Measurements from ENCODE around the gene PRKCB. TPM values are rescaled to one million over a fixed set of nuclear protein-coding genes. Genes with fewer than 3 reads are reported as not detected.

PRKCB gene
- total RNA-seq, 1 donor from 2014 or later: not detected

- no peak for DNase-seq (ENCODE audit: low read depth)
Measured at GRCh38 chr16:23934610-23935236, 98.9 kb downstream of the PRKCB start.

GRCh38 chr16:23940111-23940510, 104.3 kb downstream of the PRKCB start:
- no peak for DNase-seq (ENCODE audit: low read depth)

GRCh38 chr16:23941025-23941424, 105.2 kb downstream of the PRKCB start:
- no peak for DNase-seq (ENCODE audit: low read depth)

- no peak for DNase-seq (ENCODE audit: low read depth)
Measured at GRCh38 chr16:23941963-23942564, 106.3 kb downstream of the PRKCB start.

- DNase-seq (ENCODE audit: low read depth): no peak
Measured at GRCh38 chr16:23943604-23944003, 107.8 kb downstream of the PRKCB start.

- DNase-seq (ENCODE audit: low read depth): no peak
Measured at GRCh38 chr16:23944381-23944780, 108.6 kb downstream of the PRKCB start.

GRCh38 chr16:23945243-23945642, 109.5 kb downstream of the PRKCB start:
- DNase-seq (ENCODE audit: low read depth): no peak

- DNase-seq (ENCODE audit: low read depth): no peak
Measured at GRCh38 chr16:23947838-23948237, 112.1 kb downstream of the PRKCB start.

GRCh38 chr16:23948949-23949411, 113.2 kb downstream of the PRKCB start:
- no peak for DNase-seq (ENCODE audit: low read depth)

- DNase-seq (ENCODE audit: low read depth): no peak
Measured at GRCh38 chr16:23949630-23950290, 114.0 kb downstream of the PRKCB start.

- DNase-seq (ENCODE audit: low read depth): no peak
Measured at GRCh38 chr16:23950291-23950894, 114.6 kb downstream of the PRKCB start.

- DNase-seq (ENCODE audit: low read depth): no peak
Measured at GRCh38 chr16:23950898-23951297, 115.1 kb downstream of the PRKCB start.

GRCh38 chr16:23952128-23952970, 116.6 kb downstream of the PRKCB start:
- no peak for DNase-seq (ENCODE audit: low read depth)

GRCh38 chr16:23952971-23953300, 117.2 kb downstream of the PRKCB start:
- no peak for DNase-seq (ENCODE audit: low read depth)

GRCh38 chr16:23953476-23953875, 117.7 kb downstream of the PRKCB start:
- no peak for DNase-seq (ENCODE audit: low read depth)

- no peak for DNase-seq (ENCODE audit: low read depth)
Measured at GRCh38 chr16:23955088-23955487, 119.3 kb downstream of the PRKCB start.

- no peak for DNase-seq (ENCODE audit: low read depth)
Measured at GRCh38 chr16:23957287-23957686, 121.5 kb downstream of the PRKCB start.

- DNase-seq (ENCODE audit: low read depth): no peak
Measured at GRCh38 chr16:23959072-23959751, 123.4 kb downstream of the PRKCB start.

GRCh38 chr16:23959752-23960072, 123.9 kb downstream of the PRKCB start:
- DNase-seq (ENCODE audit: low read depth): no peak

GRCh38 chr16:23960081-23960885, 124.5 kb downstream of the PRKCB start:
- no peak for DNase-seq (ENCODE audit: low read depth)

Measured in myocyte (in vitro differentiated cells).